Loucy (cell line): ENCODE results near the gene ZNF280B.
"Not testable (repeated sequence)": the region's sequence is repeated elsewhere in the genome, so short reads cannot be mapped to it uniquely, and the experiment has no call there.

ENCODE experiments used
- H2AFZ ChIP-seq: fragments of 200-600 bp; sonication (generic); 2 replicates; pipeline ENCODE4 v1.6.0; 2016; ENCODE audit warnings: antibody characterized with exemption, mild to moderate bottlenecking, low read length, moderate library complexity
- H3F3A ChIP-seq: fragments of 200-600 bp; 2 replicates; pipeline ENCODE4 v1.6.0; 2016; ENCODE audit warnings: antibody characterized with exemption, low read depth, mild to moderate bottlenecking
- H3K27me3 ChIP-seq: fragments of 200-600 bp; sonication (generic); 2 replicates; pipeline ENCODE4 v1.6.1; 2014; ENCODE audit warnings: low read length, mild to moderate bottlenecking; ENCODE audit not compliant: insufficient read depth, poor library complexity, severe bottlenecking
- H3K36me3 ChIP-seq: fragments of 200-600 bp; sonication (generic); 2 replicates; pipeline ENCODE4 v1.6.1; 2016; ENCODE audit warnings: low read length; ENCODE audit not compliant: insufficient read depth
- H3K4me1 ChIP-seq: fragments of 200-600 bp; sonication (generic); 2 replicates; pipeline ENCODE4 v1.5.1; 2014; ENCODE audit warnings: low read length, mild to moderate bottlenecking; ENCODE audit not compliant: insufficient read depth, poor library complexity, severe bottlenecking
- H3K4me2 ChIP-seq: fragments of 200-600 bp; sonication (generic); 2 replicates; pipeline ENCODE4 v1.6.0; 2014; ENCODE audit warnings: antibody characterized with exemption, low read length, low read depth, mild to moderate bottlenecking; ENCODE audit not compliant: poor library complexity, severe bottlenecking
- H3K4me3 ChIP-seq: fragments of 200-600 bp; sonication (generic); 2 replicates; pipeline ENCODE4 v1.5.1; 2014; ENCODE audit warnings: low read length, mild to moderate bottlenecking, mixed read lengths; ENCODE audit not compliant: poor library complexity, severe bottlenecking
- H3K79me2 ChIP-seq: fragments of 200-600 bp; sonication (generic); 2 replicates; pipeline ENCODE4 v1.6.1; 2014; ENCODE audit warnings: low read length; ENCODE audit not compliant: insufficient read depth
- H3K9ac ChIP-seq: fragments of 200-600 bp; sonication (generic); 2 replicates; pipeline ENCODE4 v1.6.0; 2014; ENCODE audit warnings: mild to moderate bottlenecking, low read depth, low read length, moderate library complexity; ENCODE audit not compliant: poor library complexity, severe bottlenecking
- H3K9me2 ChIP-seq: fragments of 200-600 bp; sonication (generic); replicated peaks from 2 replicates; pipeline ENCODE4 v1.6.1; 2016; ENCODE audit warnings: low read depth, low read length, mixed read lengths
- H3K9me3 ChIP-seq: fragments of 200-600 bp; sonication (generic); 2 replicates; pipeline ENCODE4 v1.6.1; 2014; ENCODE audit warnings: mild to moderate bottlenecking, antibody characterized with exemption, low read length, low read depth; ENCODE audit not compliant: insufficient read depth
- H4K20me1 ChIP-seq: fragments of 200-600 bp; sonication (generic); 2 replicates; pipeline ENCODE4 v1.6.0; 2014; ENCODE audit warnings: antibody characterized with exemption, low read length, mild to moderate bottlenecking; ENCODE audit not compliant: insufficient read depth, poor library complexity, severe bottlenecking
- CTCF ChIP-seq: fragments of 200-600 bp; sonication (generic); conservative IDR thresholded peaks from 2 replicates; pipeline ENCODE4 v1.5.1; 2014; ENCODE audit warnings: mild to moderate bottlenecking, antibody characterized with exemption, low read length
- EZH2phosphoT487 ChIP-seq: fragments of 200-600 bp; IDR thresholded peaks from 2 replicates; pipeline ENCODE4 v1.6.1; 2018; ENCODE audit warnings: antibody characterized with exemption, mild to moderate bottlenecking, moderate library complexity, borderline replicate concordance

Gene ZNF280B

GRCh38 chr22:22450343-22450839 is 58.2 kb downstream of the ZNF280B start:
- H3K9ac ChIP-seq: no peak overlapping the region
- no peaks in the 10 kb centered on the region for H3K36me3 ChIP-seq
- no peaks in the 10 kb centered on the region for H3K4me1 ChIP-seq
- H3K9me3 ChIP-seq: no peaks in the 10 kb centered on the region
- H3K4me3 ChIP-seq: no peak overlapping the region
- no peaks in the 10 kb centered on the region for H3F3A ChIP-seq
- no peaks in the 10 kb centered on the region for H4K20me1 ChIP-seq
- no peak overlapping the region for H2AFZ ChIP-seq
- H3K27me3 ChIP-seq: peaks cover 4% of the 10 kb centered on the region
- H3K9me2 ChIP-seq: no peaks in the 10 kb centered on the region
- no peaks in the 10 kb centered on the region for H3K79me2 ChIP-seq
- no peak overlapping the region for H3K4me2 ChIP-seq
- TF ChIP-seq EZH2phosphoT487 (no peak), CTCF (no peak)

GRCh38 chr22:22449819-22450218 is 58.7 kb downstream of the ZNF280B start:
- Histone ChIP-seq H3K9me3 (0 out of 2 replicates have a peak, but pooled peaks cover 3% of the 10 kb centered on the region), H3K4me1 (no peaks in the 10 kb centered on the region), H4K20me1 (no peaks in the 10 kb centered on the region), H3K79me2 (no peaks in the 10 kb centered on the region), H2AFZ (no peak overlapping the region), H3K4me2 (no peak overlapping the region), H3K27me3 (peaks cover 4% of the 10 kb centered on the region), H3K36me3 (no peaks in the 10 kb centered on the region), H3F3A (no peaks in the 10 kb centered on the region), H3K4me3 (no peak overlapping the region), H3K9ac (no peak overlapping the region), H3K9me2 (no peaks in the 10 kb centered on the region)
- TF ChIP-seq CTCF (no peak), EZH2phosphoT487 (no peak)

GRCh38 chr22:22446517-22446916 is 62.0 kb downstream of the ZNF280B start:
- Histone ChIP-seq H3K9me2 (no peaks in the 10 kb centered on the region), H3K79me2 (no peaks in the 10 kb centered on the region), H3K4me1 (no peaks in the 10 kb centered on the region), H3K27me3 (peaks cover 4% of the 10 kb centered on the region), H4K20me1 (no peaks in the 10 kb centered on the region), H3K9ac (no peak overlapping the region), H3F3A (no peaks in the 10 kb centered on the region), H2AFZ (no peak overlapping the region), H3K36me3 (no peaks in the 10 kb centered on the region), H3K9me3 (peaks cover 5% of the 10 kb centered on the region; the same call in 1 of the 2 replicates), H3K4me3 (no peak overlapping the region), H3K4me2 (no peak overlapping the region)
- TF ChIP-seq EZH2phosphoT487: no peak
- TF ChIP-seq CTCF: no peak

- H3K9me2 ChIP-seq: not testable (repeated sequence)
Observed at GRCh38 chr22:22444007-22444589, 64.4 kb downstream of the ZNF280B start.

More at GRCh38 chr22:22444007-22444589, 64.4 kb downstream of the ZNF280B start:
- not testable (repeated sequence) for H3K9me3 ChIP-seq, H3K36me3 ChIP-seq, H3F3A ChIP-seq, H3K79me2 ChIP-seq, H3K4me3 ChIP-seq, H3K27me3 ChIP-seq, H3K4me2 ChIP-seq, H2AFZ ChIP-seq, H4K20me1 ChIP-seq, H3K4me1 ChIP-seq, H3K9ac ChIP-seq
